22Rv1 (cell line): ENCODE data around the gene UBE2E2.

ENCODE experiments used
- H3K27ac ChIP-seq: fragments of 450-650 bp; 2 replicates; pipeline ENCODE4 v1.5.1; 2017
- ZFX ChIP-seq: fragments of 450-650 bp; IDR thresholded peaks from 2 replicates; pipeline ENCODE4 v1.6.1; 2017; ENCODE audit warnings: antibody characterized with exemption, borderline replicate concordance
- TF ChIP-seq, protein P1 (sequence below): fragments of 450-650 bp; IDR thresholded peaks from 2 replicates; pipeline ENCODE4 v1.5.1; 2017; ENCODE audit warnings: mild to moderate bottlenecking

Gene UBE2E2

DNA sequence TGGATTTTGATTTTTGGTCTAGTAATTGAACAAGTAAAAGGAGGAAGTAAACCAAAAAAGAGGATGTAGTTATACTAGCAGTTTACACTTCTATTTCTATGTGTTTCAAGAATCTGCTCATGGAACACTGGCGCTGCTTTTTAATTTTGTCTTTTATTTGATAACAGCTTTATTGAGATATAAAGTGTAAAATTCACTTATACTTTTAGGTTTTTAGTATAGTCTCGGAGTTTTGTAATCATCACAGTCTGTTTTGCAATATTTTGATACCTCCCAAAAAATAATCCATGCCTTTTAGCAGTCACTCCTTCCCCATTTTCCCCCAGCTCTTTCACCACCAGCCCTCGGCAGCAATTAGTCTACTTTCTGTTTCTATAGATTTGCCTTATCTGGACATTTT lies 18.0 kb downstream of the UBE2E2 start:
- no peak overlapping the region for H3K27ac ChIP-seq
- TF ChIP-seq, protein P1, sequence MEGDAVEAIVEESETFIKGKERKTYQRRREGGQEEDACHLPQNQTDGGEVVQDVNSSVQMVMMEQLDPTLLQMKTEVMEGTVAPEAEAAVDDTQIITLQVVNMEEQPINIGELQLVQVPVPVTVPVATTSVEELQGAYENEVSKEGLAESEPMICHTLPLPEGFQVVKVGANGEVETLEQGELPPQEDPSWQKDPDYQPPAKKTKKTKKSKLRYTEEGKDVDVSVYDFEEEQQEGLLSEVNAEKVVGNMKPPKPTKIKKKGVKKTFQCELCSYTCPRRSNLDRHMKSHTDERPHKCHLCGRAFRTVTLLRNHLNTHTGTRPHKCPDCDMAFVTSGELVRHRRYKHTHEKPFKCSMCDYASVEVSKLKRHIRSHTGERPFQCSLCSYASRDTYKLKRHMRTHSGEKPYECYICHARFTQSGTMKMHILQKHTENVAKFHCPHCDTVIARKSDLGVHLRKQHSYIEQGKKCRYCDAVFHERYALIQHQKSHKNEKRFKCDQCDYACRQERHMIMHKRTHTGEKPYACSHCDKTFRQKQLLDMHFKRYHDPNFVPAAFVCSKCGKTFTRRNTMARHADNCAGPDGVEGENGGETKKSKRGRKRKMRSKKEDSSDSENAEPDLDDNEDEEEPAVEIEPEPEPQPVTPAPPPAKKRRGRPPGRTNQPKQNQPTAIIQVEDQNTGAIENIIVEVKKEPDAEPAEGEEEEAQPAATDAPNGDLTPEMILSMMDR, result no peak
- no peak for TF ChIP-seq ZFX

DNA sequence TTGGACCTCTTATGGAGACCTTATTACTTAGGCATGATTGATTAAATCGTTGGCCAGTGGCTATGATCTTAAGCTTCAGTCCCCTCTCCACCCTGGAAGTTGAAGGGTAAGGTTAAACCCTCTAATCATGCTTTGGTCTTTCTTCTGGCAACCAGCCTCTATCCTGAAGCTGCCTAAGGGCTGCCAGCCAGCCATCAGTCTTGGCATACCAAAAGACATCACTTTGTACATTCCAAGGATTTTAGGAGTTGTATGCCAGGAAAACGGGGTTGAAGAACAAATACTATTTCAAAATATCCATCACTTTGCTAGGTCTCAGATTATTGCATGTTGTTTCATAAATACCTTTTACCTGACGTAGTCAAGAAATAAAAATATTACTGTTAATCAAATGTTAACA lies 28.9 kb downstream of the UBE2E2 start:
- no peak overlapping the region for H3K27ac ChIP-seq
- TF ChIP-seq, protein P1, result no peak
- TF ChIP-seq ZFX, result no peak

DNA sequence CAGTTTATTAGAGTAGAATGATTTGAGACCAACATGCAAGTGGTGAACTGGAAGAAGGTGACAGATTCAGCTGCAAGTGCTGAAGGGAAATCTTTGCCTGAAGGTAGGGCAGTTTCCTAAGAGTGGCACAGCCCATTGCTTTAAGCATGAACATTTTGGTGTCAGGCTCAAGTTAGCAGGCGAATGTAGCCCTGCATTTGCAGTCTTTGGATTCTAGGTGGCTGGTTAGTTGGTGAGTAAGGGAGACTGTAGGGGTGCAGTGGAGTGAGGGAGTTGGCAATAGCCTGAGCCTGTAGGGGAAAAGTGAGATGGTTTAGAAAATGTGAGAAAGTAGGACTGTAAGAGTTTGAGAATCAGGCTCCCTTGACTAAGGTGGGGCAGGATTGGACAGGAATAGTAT lies 29.7 kb downstream of the UBE2E2 start:
- no peak for TF ChIP-seq ZFX

DNA sequence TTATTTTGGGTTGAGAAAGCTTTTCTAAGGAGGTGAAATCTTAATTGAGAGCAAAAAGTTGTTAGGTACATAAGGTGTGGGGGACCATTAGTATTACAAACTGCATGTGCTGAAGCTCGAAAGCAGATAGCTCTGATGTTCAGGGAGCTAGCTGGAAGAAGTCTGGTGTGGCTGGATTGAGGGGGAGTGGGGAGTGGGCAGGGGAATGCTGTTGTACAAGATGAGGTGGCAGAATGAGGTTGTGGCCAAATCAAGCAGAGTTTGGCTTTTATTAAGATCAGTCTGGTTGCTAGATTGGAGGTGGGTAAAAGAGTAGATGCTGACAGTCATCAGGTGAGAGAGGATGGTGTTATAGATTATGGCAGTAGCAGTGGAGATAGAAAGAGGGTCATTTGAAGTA lies 32.1 kb downstream of the UBE2E2 start:
- H3K27ac ChIP-seq, result no peak overlapping the region
- no peak for TF ChIP-seq ZFX
- TF ChIP-seq, protein P1, result no peak

More for the DNA sequence above, 29.7 kb downstream of the UBE2E2 start:
- H3K27ac ChIP-seq, result no peak overlapping the region

DNA sequence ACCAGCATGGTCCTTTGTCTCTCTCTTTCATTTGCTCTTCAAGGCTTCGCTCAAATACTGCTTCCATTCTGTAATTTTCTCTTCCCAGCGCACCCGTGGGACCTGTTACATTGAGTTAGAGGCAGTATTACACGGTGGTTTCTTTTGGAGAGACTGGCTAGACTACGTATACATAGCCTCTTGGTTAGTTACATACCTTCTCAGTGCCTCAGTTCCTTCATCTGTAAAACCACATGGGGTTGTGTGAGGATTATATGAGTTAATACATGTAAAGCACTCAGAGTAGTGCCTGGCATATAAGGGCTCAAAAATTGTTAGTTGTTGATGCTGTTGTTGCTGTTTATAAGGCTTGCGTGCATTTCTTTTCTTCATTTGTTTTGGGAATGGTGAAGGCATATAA lies 33.8 kb downstream of the UBE2E2 start:
- TF ChIP-seq ZFX, result no peak
- TF ChIP-seq, protein P1, result no peak
- no peak overlapping the region for H3K27ac ChIP-seq

DNA sequence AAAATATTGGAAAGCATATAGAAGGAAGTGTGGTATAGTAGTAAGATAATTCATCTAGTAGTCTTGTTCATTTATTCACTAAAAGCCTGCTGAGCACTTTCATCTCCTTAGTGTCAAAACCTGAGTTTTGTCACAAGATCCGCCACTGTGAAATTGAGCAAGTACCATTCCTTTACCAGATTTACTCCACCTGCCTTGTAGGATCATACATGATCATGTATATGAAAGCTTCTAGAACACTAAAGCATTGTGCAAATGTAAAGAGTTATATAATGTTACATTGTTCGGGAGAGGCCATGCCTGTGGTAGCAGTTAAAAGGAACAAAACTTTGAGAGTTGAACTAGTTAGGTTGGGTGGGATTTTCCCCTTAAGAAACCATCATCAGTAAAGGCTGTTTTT lies 35.0 kb downstream of the UBE2E2 start:
- no peak overlapping the region for H3K27ac ChIP-seq

DNA sequence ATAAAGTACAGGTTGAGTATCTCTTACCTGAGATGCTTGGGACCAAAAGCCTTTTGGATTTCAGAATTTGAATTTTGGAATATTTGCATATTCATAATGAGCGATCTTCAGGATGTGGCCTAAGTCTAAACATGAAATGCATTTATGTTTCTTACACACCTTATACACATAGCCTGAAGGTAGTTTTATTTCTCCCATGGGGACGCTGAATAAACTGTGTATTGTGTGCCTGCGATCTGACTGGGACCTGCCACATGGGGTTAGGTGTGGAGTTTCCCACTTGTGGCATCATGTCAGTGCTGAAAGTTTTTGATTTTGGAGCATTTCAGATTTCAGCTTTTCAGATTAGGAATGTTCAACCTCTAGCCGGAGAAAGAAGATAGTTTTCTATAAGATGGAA lies 35.5 kb downstream of the UBE2E2 start:
- TF ChIP-seq, protein P1, result no peak
- TF ChIP-seq ZFX, result no peak
- H3K27ac ChIP-seq, result no peak overlapping the region

More for the DNA sequence above, 35.0 kb downstream of the UBE2E2 start:
- TF ChIP-seq, protein P1, result no peak
- TF ChIP-seq ZFX, result no peak
